Vagina (tissue), 2 donors: ENCODE data around the gene CUEDC1.

Experiments used
- CTCF ChIP-seq, 3 experiments: fragments of 450-650 bp in 2 of 3; fragments of 200-600 bp in 1 of 3; sonication (generic) in 1 of 3; IDR thresholded peaks; one replicate each; pipeline ENCODE4 v1.5.1; 2017 to 2019; ENCODE audit warnings: antibody characterized with exemption in 3 of 3, mild to moderate bottlenecking in 2 of 3, moderate library complexity in 2 of 3
- POLR2A ChIP-seq, 2 donors: fragments of 450-650 bp; IDR thresholded peaks; one replicate each; pipeline ENCODE4 v1.6.1; 2017; ENCODE audit warnings: antibody characterized with exemption in 2 of 2, mild to moderate bottlenecking in 2 of 2, moderate library complexity in 2 of 2

- no peak for TF ChIP-seq CTCF (IDR thresholded peaks at IDR 0.05)
- TF ChIP-seq POLR2A (IDR thresholded peaks at IDR 0.05): no peak
Measured at GRCh38 chr17:57817299-57817698, 137.9 kb downstream of the CUEDC1 start.
